ENCODE results near the gene SEMA3D.

GRCh38 chr7:85055196-85055595, 131.7 kb downstream of the SEMA3D start:
- no peak for TF ChIP-seq CTCF (IDR thresholded peaks at IDR 0.05; ENCODE audit: low read depth, low read length, missing input control)
- no peak for TF ChIP-seq SP1 (IDR thresholded peaks at IDR 0.05)
- TF ChIP-seq REST (IDR thresholded peaks at IDR 0.05), result no peak
- no peak for TF ChIP-seq GABPA (IDR thresholded peaks at IDR 0.05 in 1 of 2, conservative IDR thresholded peaks at IDR 0.05 in 1 of 2)
- no peak for TF ChIP-seq EGR1 (IDR thresholded peaks at IDR 0.05; ENCODE audit: low read depth in 2 of 2)
- no peak for TF ChIP-seq JUND (IDR thresholded peaks at IDR 0.05)
- TF ChIP-seq RAD21 (IDR thresholded peaks at IDR 0.05), result no peak
- no peak for TF ChIP-seq HNF4A (conservative IDR thresholded peaks at IDR 0.05)
- TF ChIP-seq NR2F2 (IDR thresholded peaks at IDR 0.05), result no peak
- TF ChIP-seq MAX (IDR thresholded peaks at IDR 0.05), result no peak
- no peak for TF ChIP-seq RXRA (IDR thresholded peaks at IDR 0.05)

All from liver (tissue), 3 donors.